VCaP (cell line): ENCODE results near the gene ST6GALNAC5.

ENCODE experiments used
- H3K27ac ChIP-seq: fragments of 450-650 bp; 2 replicates; pipeline ENCODE4 v1.5.1; 2017
- CTCF ChIP-seq: fragments of 450-650 bp; conservative IDR thresholded peaks from 2 replicates; pipeline ENCODE4 v1.5.1; 2017; ENCODE audit warnings: mild to moderate bottlenecking, moderate library complexity

The ST6GALNAC5 gene

GRCh38 chr1:76881762-76882161, 14.5 kb downstream of the ST6GALNAC5 start:
- H3K27ac ChIP-seq: no peak overlapping the region
- TF ChIP-seq CTCF: no peak

GRCh38 chr1:76891931-76892622, 24.8 kb downstream of the ST6GALNAC5 start:
- TF ChIP-seq CTCF: no peak
- H3K27ac ChIP-seq: peak overlapping the region; percentile 79

- H3K27ac ChIP-seq: peak overlapping the region; percentile 79
- TF ChIP-seq CTCF: no peak
These were observed 25.4 kb downstream of the ST6GALNAC5 start for GRCh38 chr1:76892675-76893074.

- no peak overlapping the region for H3K27ac ChIP-seq
- peak; percentile 69 for TF ChIP-seq CTCF
These were observed 34.0 kb downstream of the ST6GALNAC5 start for GRCh38 chr1:76901158-76901767.

GRCh38 chr1:76905876-76906595, 38.8 kb downstream of the ST6GALNAC5 start:
- no peak overlapping the region for H3K27ac ChIP-seq
- TF ChIP-seq CTCF: no peak

GRCh38 chr1:76909311-76909710, 42.0 kb downstream of the ST6GALNAC5 start:
- no peak for TF ChIP-seq CTCF
- no peak overlapping the region for H3K27ac ChIP-seq

- no peak overlapping the region for H3K27ac ChIP-seq
- no peak for TF ChIP-seq CTCF
These were observed 51.8 kb downstream of the ST6GALNAC5 start for GRCh38 chr1:76919085-76919484.
